ENCODE results near the gene LILRB4.

DNA sequence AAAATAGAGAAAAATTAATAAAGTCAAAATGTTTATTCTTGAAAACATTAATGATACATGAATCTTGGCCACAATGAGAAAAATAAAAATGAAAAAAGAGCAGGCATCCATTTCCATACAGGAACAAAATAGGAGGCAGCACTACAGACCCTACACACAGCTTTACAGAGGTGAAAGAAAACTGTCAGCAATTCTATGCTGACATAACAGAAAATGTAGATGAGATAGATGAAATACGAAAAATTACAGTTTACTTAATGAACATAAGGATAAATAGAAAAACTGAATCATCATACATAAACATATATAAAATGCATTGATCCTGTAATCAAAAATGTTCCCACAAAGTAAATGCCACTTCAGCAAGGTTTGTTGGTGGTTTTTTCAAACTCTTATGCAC lies 5.6 kb downstream of the LILRB4 start:
- TF ChIP-seq, protein P1, sequence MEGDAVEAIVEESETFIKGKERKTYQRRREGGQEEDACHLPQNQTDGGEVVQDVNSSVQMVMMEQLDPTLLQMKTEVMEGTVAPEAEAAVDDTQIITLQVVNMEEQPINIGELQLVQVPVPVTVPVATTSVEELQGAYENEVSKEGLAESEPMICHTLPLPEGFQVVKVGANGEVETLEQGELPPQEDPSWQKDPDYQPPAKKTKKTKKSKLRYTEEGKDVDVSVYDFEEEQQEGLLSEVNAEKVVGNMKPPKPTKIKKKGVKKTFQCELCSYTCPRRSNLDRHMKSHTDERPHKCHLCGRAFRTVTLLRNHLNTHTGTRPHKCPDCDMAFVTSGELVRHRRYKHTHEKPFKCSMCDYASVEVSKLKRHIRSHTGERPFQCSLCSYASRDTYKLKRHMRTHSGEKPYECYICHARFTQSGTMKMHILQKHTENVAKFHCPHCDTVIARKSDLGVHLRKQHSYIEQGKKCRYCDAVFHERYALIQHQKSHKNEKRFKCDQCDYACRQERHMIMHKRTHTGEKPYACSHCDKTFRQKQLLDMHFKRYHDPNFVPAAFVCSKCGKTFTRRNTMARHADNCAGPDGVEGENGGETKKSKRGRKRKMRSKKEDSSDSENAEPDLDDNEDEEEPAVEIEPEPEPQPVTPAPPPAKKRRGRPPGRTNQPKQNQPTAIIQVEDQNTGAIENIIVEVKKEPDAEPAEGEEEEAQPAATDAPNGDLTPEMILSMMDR (tag by site-specific recombination; IDR thresholded peaks at IDR 0.05): no peak
- TF ChIP-seq ZNF660 (tag by site-specific recombination; IDR thresholded peaks at IDR 0.05) (no peak), ZNF423 (tag by site-specific recombination; IDR thresholded peaks at IDR 0.05) (no peak), ZNF48 (tag by site-specific recombination; IDR thresholded peaks at IDR 0.05) (no peak), TCF7L2 (IDR thresholded peaks at IDR 0.05; ENCODE audit: borderline replicate concordance, low read depth, low read length) (no peak), ZNF146 (tag by site-specific recombination; IDR thresholded peaks at IDR 0.05) (no peak), ZNF624 (tag by site-specific recombination; IDR thresholded peaks at IDR 0.05) (no peak), HOXA7 (CRISPR knock-in tag; IDR thresholded peaks at IDR 0.05; ENCODE audit: borderline replicate concordance) (no peak), ZNF433 (tag by site-specific recombination; IDR thresholded peaks at IDR 0.05; ENCODE audit: low read depth) (no peak)
- TF ChIP-seq, protein P2, sequence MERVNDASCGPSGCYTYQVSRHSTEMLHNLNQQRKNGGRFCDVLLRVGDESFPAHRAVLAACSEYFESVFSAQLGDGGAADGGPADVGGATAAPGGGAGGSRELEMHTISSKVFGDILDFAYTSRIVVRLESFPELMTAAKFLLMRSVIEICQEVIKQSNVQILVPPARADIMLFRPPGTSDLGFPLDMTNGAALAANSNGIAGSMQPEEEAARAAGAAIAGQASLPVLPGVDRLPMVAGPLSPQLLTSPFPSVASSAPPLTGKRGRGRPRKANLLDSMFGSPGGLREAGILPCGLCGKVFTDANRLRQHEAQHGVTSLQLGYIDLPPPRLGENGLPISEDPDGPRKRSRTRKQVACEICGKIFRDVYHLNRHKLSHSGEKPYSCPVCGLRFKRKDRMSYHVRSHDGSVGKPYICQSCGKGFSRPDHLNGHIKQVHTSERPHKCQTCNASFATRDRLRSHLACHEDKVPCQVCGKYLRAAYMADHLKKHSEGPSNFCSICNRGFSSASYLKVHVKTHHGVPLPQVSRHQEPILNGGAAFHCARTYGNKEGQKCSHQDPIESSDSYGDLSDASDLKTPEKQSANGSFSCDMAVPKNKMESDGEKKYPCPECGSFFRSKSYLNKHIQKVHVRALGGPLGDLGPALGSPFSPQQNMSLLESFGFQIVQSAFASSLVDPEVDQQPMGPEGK (tag by site-specific recombination; IDR thresholded peaks at IDR 0.05): no peak
- TF ChIP-seq, protein P3, sequence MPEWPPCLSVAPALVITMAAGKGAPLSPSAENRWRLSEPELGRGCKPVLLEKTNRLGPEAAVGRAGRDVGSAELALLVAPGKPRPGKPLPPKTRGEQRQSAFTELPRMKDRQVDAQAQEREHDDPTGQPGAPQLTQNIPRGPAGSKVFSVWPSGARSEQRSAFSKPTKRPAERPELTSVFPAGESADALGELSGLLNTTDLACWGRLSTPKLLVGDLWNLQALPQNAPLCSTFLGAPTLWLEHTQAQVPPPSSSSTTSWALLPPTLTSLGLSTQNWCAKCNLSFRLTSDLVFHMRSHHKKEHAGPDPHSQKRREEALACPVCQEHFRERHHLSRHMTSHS (tag by site-specific recombination; IDR thresholded peaks at IDR 0.05): no peak
- TF ChIP-seq, protein P4, sequence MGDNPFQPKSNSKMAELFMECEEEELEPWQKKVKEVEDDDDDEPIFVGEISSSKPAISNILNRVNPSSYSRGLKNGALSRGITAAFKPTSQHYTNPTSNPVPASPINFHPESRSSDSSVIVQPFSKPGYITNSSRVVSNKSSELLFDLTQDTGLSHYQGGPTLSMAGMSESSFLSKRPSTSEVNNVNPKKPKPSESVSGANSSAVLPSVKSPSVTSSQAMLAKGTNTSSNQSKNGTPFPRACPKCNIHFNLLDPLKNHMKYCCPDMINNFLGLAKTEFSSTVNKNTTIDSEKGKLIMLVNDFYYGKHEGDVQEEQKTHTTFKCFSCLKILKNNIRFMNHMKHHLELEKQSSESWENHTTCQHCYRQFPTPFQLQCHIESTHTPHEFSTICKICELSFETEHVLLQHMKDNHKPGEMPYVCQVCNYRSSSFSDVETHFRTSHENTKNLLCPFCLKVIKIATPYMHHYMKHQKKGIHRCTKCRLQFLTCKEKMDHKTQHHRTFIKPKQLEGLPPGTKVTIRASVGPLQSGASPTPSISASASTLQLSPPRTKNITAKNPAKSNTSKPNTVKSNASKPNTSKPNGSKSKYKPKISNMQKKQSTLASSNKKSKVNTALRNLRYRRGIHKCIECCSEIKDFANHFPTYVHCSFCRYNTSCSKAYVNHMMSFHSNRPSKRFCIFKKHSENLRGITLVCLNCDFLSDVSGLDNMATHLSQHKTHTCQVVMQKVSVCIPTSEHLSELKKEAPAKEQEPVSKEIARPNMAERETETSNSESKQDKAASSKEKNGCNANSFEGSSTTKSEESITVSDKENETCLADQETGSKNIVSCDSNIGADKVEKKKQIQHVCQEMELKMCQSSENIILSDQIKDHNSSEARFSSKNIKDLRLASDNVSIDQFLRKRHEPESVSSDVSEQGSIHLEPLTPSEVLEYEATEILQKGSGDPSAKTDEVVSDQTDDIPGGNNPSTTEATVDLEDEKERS (tag by site-specific recombination; IDR thresholded peaks at IDR 0.05): no peak
- TF ChIP-seq, protein P5, sequence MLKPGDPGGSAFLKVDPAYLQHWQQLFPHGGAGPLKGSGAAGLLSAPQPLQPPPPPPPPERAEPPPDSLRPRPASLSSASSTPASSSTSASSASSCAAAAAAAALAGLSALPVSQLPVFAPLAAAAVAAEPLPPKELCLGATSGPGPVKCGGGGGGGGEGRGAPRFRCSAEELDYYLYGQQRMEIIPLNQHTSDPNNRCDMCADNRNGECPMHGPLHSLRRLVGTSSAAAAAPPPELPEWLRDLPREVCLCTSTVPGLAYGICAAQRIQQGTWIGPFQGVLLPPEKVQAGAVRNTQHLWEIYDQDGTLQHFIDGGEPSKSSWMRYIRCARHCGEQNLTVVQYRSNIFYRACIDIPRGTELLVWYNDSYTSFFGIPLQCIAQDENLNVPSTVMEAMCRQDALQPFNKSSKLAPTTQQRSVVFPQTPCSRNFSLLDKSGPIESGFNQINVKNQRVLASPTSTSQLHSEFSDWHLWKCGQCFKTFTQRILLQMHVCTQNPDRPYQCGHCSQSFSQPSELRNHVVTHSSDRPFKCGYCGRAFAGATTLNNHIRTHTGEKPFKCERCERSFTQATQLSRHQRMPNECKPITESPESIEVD (tag by site-specific recombination; IDR thresholded peaks at IDR 0.05): no peak

Data from HEK293 (cell line).